Thyroid gland (tissue), 4 donors: ENCODE data around the gene SLC39A10. TPM values are rescaled to one million over a fixed set of nuclear protein-coding genes. Genes with fewer than 3 reads are reported as not detected.

Experiments used
- DNase-seq, 2 donors: peaks; one replicate each; pipeline ENCODE4 v3.0.0-alpha.2; 2019
- H3K27ac ChIP-seq, 3 donors: fragments of 200-600 bp; sonication (generic); 1 replicate in 2 of 3; 2 replicates in 1 of 3; pipeline ENCODE4 v1.5.1; 2016 to 2019; ENCODE audit warnings: mild to moderate bottlenecking in 1 of 3, moderate library complexity in 1 of 3
- H3K27me3 ChIP-seq: fragments of 200-600 bp; sonication (generic); one replicate; pipeline ENCODE4 v1.5.1; 2019
- H3K36me3 ChIP-seq, 2 donors: fragments of 200-600 bp; sonication (generic); one replicate each; pipeline ENCODE4 v1.5.1; 2016 to 2019
- H3K4me1 ChIP-seq, 2 donors: fragments of 200-600 bp; sonication (generic); one replicate each; pipeline ENCODE4 v1.5.1; 2017 to 2019
- H3K4me3 ChIP-seq, 3 donors: fragments of 200-600 bp; sonication (generic); replicated peaks in 1 of 3; 1 replicate in 2 of 3; 2 replicates in 1 of 3; pipeline ENCODE4 v1.5.1; 2016; ENCODE audit warnings: mild to moderate bottlenecking in 1 of 3
- H3K9me3 ChIP-seq: fragments of 200-600 bp; sonication (generic); one replicate; pipeline ENCODE4 v1.5.1; 2017
- POLR2A ChIP-seq, 2 donors: fragments of 450-650 bp; IDR thresholded peaks; one replicate each; pipeline ENCODE4 v1.6.1; 2017; ENCODE audit warnings: antibody characterized with exemption in 2 of 2, mild to moderate bottlenecking in 2 of 2, moderate library complexity in 1 of 2
- WGBS, 2 donors: methylation state at CpG; one replicate each; pipeline ENCODE4 v1.1.5; 2017; 5-methylcytosine and 5-hydroxymethylcytosine counted together
- intact Hi-C: fragments of 100-400 bp; cut with DNase I; formaldehyde crosslinking; loops from one replicate; pipeline ENCODE4 v1.15.1; 2023
- total RNA-seq, 4 donors: library from RNA; depleted of rRNA; stranded (reverse); fragments of >200 nt; gene quantifications; one replicate each; pipeline ENCODE4 v1.2.3, GENCODE V29; 2016
- TF ChIP-seq, protein P1 (sequence below), 6 experiments: fragments of 200-600 bp in 3 of 6; fragments of 450-650 bp in 3 of 6; sonication (generic) in 3 of 6; IDR thresholded peaks; one replicate each; pipeline ENCODE4 v1.5.1; 2016 to 2019; ENCODE audit warnings: antibody characterized with exemption in 6 of 6, mild to moderate bottlenecking in 2 of 6, inconsistent platforms in 1 of 6, moderate library complexity in 1 of 6

The SLC39A10 gene
- total RNA-seq, 4 donors from 2014 or later, result 74.4 to 119 (median 93.5) TPM

DNA sequence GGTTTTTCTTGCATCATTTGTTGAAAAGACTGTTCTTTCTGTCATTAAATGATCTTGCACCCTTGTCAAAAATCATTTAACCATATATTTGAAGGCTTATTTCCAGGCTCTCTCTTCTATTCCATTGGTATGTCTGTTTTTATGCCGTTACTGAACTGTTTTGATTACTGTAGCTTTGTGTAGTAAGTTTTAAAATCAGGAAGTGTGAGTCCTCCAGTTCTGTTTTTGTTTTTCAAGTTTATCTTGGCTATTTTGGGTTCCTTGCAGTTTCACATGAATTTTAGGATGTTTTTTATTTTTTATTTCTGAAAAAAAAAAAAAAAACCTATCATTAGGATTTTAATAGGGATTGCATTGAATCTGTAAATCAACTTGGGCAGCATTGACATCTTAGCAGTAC, 39.0 kb downstream of the SLC39A10 start:
- no peaks in the 10 kb centered on the region for H3K4me1 ChIP-seq
- H3K9me3 ChIP-seq, result no peaks in the 10 kb centered on the region
- 94 to 95% methylated on average over 1 of the region's 1 CpG for WGBS, 2 donors
- no peak overlapping the region for H3K4me3 ChIP-seq
- intact Hi-C loops, result no loop called here
- TF ChIP-seq POLR2A (IDR thresholded peaks at IDR 0.05), result no peak
- TF ChIP-seq, protein P1, sequence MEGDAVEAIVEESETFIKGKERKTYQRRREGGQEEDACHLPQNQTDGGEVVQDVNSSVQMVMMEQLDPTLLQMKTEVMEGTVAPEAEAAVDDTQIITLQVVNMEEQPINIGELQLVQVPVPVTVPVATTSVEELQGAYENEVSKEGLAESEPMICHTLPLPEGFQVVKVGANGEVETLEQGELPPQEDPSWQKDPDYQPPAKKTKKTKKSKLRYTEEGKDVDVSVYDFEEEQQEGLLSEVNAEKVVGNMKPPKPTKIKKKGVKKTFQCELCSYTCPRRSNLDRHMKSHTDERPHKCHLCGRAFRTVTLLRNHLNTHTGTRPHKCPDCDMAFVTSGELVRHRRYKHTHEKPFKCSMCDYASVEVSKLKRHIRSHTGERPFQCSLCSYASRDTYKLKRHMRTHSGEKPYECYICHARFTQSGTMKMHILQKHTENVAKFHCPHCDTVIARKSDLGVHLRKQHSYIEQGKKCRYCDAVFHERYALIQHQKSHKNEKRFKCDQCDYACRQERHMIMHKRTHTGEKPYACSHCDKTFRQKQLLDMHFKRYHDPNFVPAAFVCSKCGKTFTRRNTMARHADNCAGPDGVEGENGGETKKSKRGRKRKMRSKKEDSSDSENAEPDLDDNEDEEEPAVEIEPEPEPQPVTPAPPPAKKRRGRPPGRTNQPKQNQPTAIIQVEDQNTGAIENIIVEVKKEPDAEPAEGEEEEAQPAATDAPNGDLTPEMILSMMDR (IDR thresholded peaks at IDR 0.05), result no peak
- H3K27me3 ChIP-seq, result no peaks in the 10 kb centered on the region
- no peaks in the 10 kb centered on the region for H3K36me3 ChIP-seq
- no peak overlapping the region for H3K27ac ChIP-seq
- DNase-seq, result no peak

DNA sequence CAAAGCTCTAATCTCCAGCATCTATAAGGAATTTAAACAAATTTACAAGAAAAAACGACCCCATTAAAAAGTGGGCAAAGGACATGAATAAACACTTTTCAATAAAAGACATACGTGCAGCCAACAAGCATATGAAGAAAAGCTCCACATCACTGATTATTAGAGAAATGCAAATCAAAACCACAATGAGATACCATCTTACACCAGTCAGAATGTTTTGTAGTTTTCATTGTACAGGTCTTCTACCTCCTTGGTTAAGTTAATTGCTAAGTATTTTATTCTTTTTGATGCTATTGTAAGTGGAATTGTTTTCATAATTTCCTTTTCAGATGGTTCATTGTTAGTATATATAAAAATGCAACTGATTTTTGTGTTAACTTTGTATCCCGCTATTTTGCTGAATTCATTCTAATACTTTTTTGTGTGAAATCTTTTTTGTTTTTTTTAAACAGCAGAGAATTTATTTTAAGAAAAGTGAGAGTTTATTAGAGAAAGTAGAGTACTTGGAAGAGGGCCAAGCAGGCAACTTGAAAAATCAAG, 40.7 kb downstream of the SLC39A10 start:
- DNase-seq, result no peak

DNA sequence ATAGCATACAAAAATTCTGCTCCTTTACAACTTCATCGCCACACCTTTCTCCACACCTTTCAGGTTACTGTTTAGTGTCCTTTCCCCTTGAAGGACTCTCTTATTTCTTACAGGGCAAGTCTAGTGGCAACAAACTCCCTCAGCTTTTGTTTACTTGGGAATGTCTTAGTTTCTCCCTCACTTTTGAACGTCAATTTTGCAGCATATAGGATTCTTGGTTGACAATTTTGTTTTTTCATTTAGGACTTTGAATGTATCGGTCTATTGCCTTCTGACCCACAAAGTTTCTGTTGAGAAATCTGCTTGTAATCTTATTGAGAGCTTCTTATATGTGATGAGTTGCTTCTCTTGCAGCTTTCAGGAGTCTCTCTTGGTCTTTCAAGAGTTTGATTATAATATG, 43.5 kb downstream of the SLC39A10 start:
- no peaks in the 10 kb centered on the region for H3K9me3 ChIP-seq
- DNase-seq, result no peak
- H3K27ac ChIP-seq, result no peak overlapping the region
- H3K4me3 ChIP-seq, result no peak overlapping the region
- H3K36me3 ChIP-seq, result no peaks in the 10 kb centered on the region
- no peaks in the 10 kb centered on the region for H3K27me3 ChIP-seq
- intact Hi-C loops, result no loop called here
- no peak for TF ChIP-seq POLR2A (IDR thresholded peaks at IDR 0.05)
- TF ChIP-seq, protein P1 (IDR thresholded peaks at IDR 0.05), result no peak
- WGBS, 2 donors, result 65 to 93% methylated on average over 3 of the region's 3 CpGs
- H3K4me1 ChIP-seq, result no peaks in the 10 kb centered on the region

More for the DNA sequence above, 40.7 kb downstream of the SLC39A10 start:
- Histone ChIP-seq H3K27ac (no peak overlapping the region), H3K36me3 (no peaks in the 10 kb centered on the region), H3K4me1 (no peaks in the 10 kb centered on the region), H3K27me3 (no peaks in the 10 kb centered on the region), H3K4me3 (no peak overlapping the region), H3K9me3 (no peaks in the 10 kb centered on the region)
- TF ChIP-seq, protein P1 (IDR thresholded peaks at IDR 0.05), result no peak
- TF ChIP-seq POLR2A (IDR thresholded peaks at IDR 0.05), result no peak
- intact Hi-C loops, result no loop called here
- WGBS, 2 donors, result 55 to 61% methylated on average over 3 of the region's 3 CpGs

DNA sequence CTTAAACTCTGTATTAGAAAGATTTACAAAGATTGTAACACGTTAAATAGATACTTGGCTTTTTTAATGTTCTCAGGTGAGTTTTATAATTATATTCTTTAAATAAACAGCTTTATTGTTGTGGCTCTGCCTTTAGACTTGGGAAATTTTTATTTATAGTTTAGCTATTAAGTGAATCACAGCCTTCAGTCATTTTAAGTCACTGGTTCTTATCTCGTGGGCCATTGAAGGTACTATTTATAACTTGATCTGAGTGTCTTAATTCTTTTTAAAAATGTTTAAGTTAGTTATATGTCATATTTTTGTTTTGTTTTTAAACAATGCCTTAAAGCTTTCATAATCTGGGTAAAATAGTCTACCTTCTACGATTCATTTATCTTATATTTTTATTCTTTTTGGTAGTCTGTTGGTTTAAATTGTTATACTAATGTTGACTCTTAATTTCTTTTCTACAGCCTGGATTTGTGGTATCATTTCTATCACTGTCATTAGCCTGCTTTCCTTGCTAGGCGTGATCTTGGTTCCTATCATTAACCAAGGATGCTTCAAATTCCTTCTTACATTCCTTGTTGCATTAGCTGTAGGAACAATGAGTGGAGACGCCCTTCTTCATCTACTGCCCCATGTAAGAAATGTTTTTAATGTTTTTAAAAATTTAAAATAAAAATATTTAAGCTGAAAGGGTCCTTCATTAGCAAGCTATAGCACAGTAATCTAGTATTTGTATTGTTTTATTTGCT, 49.3 kb downstream of the SLC39A10 start:
- H3K27me3 ChIP-seq, result no peaks in the 10 kb centered on the region
- DNase-seq, result no peak
- peaks cover 0 to 6% of the 10 kb centered on the region in 2 donors for H3K36me3 ChIP-seq
- H3K27ac ChIP-seq, result no peak overlapping the region
- WGBS, 2 donors, result 93% methylated on average over 5 of the region's 5 CpGs
- no peak overlapping the region for H3K4me3 ChIP-seq
- no peaks in the 10 kb centered on the region for H3K4me1 ChIP-seq
- no peaks in the 10 kb centered on the region for H3K9me3 ChIP-seq
- TF ChIP-seq, protein P1 (IDR thresholded peaks at IDR 0.05), result no peak
- no peak for TF ChIP-seq POLR2A (IDR thresholded peaks at IDR 0.05)
- intact Hi-C loops, result no loop called here
